ENCODE results near the gene RPS6KA2.
A peak's percentile ranks its signal among the peaks of the same experiment; 100 is the strongest.
"Not testable (repeated sequence)": the region's sequence is repeated elsewhere in the genome, so short reads cannot be mapped to it uniquely, and the experiment has no call there.

The RPS6KA2 gene

DNA sequence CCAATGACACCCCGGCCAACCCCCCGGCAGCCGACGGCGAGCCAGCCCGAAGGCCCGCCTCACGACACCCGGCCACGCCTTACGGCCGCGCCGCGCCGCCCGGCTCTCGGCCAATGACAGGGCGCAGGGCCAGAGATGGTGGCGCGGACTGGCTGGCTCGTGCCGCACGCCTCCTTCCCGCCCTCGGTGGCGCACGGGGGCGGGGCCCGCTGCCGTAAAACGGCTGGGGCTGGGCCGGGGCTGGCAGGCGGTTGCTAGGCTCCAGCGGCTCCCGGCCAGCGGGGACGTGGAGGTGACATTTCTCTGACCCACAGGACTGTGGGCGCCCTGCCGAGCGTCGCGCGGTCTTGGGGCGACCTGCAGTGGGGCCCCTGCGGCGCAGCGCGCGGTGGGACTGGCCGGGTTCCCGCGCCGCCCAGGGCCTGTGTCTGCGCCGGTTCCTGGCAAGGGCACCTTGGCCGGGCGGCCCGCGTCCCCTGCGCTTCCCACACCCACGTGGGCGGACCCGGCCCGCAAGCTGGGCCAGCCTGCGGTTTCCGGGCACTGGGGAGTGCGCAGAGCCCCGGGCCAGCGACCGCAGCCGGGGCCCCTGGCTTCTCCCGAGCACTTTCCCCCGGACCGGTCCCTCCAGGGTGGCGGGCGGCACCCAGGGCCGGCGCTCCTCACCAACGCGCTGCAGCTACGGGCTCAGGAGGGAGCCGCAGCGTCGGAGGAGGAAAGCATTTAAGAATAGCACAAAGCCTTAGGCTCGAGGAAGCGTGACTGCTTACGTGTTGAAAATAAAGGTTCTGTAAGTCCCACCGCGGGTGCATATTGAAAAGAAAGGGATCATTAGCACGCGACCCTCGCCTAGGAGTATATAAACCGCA is 243.9 kb downstream of the RPS6KA2 start, which contains the start of gene MPC1:
TSS of gene MPC1 (minus strand) at position 8 of the 869 bp plus-strand sequence. CDS start 64 bp downstream, outside the sequence.
- DNase-seq: peak; percentile 80

DNA sequence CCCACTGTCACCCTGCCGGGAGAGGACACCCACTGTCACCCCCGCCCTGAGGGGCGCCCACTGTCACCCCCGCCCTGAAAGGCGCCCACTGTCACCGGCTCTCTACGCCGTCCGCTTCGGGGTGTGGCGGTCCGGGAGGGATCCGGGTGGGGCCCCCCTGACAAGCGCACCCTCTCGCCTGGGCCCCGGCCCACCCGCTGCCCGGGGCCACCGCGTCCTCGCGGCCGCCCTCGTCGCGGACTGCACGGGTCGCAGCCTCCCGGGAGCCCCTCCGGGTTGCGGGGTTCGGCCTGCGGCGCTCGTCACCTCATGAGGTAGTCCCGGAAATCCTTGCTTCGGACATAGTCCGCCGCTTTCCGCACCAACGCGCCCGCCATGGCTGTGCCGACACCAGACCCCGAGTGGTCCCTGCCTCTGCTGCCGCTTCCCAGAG is 244.5 kb downstream of the RPS6KA2 start:
- DNase-seq: no peak

DNA sequence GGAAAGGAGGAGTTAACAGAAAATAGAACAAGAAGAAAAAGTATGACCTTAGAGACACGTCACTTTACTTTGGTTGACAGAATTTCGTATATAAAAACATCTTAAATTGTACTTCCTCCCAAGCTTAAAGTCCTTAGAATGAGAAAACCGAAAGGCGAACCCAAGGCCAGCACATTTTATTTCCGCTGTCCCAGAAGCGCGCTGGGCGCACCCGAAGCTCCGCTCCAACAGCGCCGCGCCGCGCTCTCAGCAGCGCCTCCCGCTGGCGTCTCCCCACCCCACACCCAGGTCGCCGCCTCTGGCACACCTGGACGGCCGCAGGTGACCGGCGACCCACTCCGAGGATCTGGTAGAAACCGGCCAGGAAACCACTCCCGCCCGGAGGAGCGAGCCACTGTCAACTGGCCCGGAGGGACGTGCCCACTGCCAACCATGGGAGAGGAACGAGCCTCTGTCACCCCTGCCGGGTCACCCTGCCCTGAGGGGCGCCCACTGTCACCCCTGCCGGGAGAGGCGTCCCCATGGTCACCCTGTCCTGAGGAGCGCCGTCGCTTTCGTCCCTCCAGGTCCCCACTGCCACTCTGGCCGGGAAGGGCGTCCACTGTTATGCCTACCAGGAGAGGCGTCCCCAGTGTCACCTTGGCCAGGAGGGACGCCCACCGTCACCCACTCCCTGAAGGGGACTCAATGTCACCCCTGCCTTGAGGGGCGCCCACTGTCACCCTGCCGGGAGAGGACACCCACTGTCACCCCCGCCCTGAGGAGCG is 245.1 kb downstream of the RPS6KA2 start:
- peak; percentile 29 for DNase-seq

DNA sequence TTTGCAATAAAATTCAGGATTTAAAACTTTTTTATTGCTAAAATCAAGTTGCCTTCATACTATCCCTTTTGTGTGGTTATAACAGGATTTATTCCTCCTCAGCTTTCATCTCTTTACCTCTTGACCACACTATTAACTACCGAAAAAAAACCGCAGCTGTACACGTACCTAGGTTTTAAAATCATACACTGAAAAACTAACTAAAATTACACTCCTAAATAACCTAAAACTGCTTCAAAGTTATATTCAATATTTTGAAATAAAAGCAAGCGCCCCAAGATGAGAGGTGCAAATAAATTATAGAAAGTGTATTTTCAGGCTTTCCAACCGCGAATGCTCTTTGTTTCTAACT is 245.7 kb downstream of the RPS6KA2 start:
- no peak for DNase-seq

DNA sequence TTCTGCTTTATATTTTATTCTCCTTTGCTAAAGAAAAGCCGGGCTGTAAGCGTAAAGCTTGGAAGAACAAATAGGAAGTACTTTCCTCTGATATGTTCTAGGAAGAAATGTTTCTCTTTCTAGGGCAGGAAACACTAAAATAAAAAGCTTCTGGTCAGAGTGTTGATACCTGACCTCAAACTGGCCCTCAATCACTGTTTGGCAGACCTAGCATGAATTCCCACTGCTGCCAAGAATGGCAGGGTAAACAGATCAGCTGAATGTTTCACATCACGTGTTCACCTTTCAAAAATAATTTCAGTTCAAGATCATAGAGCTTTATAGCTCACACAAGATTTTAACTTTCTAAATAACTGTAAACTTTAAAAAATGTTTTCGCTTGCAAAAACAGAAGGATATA is 247.3 kb downstream of the RPS6KA2 start:
- no peak for DNase-seq

DNA sequence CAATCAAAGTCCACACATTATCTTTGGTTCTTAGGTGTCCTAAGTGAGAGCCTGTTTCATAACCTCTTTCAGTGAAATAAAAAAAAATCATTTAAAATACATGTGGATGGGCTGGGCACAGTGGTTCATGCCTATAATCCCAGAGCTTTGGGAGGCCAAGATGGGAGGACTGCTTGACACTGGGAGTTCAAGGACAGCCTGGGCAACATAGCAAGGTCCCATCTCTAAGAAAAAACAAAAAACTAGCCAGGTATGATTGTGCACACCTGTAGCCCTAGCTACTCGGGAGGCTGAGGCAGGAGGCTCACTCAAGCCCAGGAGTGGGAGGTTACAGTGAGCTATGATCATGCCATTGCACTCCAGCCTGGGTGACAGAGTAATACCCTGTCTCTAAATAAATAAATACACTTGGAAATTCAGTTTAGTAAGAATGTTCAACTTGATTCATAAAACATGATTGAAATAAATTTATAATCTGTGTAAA is 247.9 kb downstream of the RPS6KA2 start:
- DNase-seq: no peak

DNA sequence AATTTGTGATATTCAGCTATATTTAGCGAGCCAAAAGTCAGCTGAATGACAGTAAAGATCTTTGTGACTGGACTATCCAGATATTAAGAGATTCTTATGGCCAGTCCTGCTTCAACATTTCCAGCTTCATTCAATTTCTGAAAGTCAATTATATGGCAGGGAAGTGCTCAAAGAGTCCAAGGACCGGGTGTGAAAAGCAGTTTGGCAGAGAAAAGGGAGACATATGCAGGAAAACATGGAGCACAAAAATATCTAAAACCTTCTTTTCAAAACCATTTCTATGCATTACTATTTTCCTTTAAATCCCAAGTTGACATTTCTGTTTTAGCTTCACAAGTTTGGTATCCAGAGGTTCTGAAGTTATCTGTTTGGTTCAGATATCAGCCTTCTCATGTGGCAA is 249.3 kb downstream of the RPS6KA2 start:
- no peak for DNase-seq

DNA sequence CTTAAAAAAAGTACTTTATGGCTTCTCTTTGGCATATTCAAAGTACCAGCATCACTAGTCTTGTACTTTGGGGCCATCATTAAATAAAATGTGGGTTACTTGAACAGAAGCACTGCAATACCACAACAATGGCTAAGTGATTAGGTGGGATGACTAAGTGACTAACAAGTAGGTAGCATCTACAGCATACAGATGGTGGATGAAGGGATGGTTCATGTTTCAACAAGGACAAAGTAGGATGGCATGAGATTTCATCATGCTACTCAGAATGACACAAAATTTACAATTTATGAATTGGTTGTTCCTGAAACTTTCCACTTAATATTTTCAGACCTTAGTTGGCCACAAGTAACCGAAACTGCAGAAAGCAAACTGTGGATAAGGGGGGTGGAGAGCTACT is 252.0 kb downstream of the RPS6KA2 start:
- DNase-seq: no peak

- no peak for DNase-seq
Observed at GRCh38 chr6:166370489-166370888, 256.6 kb downstream of the RPS6KA2 start.

DNA sequence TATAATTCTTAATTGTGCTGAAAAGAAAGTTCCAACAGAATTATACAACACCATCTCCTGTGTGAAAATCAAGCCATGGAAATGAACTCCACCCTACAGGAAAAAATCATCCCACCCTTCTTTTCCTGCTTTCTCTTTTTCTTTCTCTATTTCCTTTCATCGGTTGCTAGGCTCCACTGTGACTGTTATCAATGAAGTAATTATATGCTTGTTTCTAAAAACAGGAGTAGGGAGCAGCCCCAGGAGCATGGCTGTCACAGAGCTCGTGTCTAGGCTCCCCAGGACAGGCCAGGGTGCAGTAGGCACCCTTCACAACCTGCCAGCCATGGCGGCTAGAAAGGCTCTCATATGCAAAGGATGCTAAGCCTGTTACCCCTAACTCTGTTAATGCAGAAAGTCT is 257.3 kb downstream of the RPS6KA2 start:
- no peak for DNase-seq

DNA sequence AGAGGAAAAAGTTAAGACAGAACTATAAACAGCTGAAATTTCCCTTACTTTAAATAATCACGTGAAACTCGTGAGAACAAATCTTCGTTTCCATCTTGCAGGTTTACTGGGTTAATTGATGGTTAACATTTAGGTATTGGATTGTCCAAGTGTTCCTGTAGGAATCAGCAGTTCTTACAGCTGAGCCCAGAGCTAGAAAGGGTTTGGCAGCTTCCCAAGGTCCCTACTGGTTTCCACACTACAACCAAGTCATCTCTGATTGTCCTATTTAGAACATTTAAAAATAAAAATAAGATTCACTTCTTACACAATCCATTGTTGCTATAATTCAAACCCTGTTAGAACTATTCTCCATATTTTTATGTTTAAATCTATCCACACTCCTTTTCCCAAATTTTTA is 260.1 kb downstream of the RPS6KA2 start:
- no peak for DNase-seq

DNA sequence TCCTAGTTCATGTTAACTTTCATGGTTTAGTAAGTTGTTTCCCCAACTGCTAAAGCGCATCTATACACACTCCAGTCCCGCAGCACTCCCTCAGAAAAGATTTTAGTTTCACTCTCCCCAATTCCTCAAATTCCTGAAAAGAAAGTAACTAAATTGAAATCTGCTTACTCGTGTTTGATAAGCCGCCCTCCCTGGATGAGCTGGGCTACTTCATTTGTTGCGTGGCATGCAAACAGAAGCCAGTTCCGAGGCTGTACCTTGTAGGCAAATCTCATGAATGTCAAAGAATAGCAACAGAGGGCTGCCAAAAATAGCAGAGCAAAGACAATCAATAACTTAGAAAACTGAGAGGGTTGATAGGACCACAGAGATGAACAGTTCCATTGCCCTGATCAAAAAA is 261.2 kb downstream of the RPS6KA2 start:
- no peak for DNase-seq

GRCh38 chr6:166365221-166365620 is 261.8 kb downstream of the RPS6KA2 start:
- DNase-seq: no peak

- DNase-seq: no peak
Observed at GRCh38 chr6:166364456-166364855, 262.6 kb downstream of the RPS6KA2 start.

DNA sequence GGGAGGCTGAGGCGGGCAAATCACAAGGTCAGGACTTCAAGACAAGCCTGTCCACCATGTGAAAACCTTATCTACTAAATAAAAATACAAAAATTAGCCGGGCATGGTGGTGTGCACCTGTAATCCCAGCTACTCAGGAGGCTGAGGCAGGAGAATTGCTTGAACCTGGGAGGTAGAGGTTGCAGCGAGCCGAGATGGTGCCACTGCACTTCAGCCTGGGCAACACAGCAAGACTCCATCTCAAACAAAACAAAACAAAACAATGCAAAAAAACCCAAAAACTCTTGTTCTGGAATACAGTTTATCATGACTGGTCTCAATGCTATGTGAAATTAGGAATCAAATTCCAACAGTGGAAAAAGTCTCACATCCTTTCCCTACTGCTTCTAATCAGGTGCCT is 264.6 kb downstream of the RPS6KA2 start:
- DNase-seq: not testable (repeated sequence)

GRCh38 chr6:166361077-166361429 is 266.0 kb downstream of the RPS6KA2 start:
- no peak for DNase-seq

DNA sequence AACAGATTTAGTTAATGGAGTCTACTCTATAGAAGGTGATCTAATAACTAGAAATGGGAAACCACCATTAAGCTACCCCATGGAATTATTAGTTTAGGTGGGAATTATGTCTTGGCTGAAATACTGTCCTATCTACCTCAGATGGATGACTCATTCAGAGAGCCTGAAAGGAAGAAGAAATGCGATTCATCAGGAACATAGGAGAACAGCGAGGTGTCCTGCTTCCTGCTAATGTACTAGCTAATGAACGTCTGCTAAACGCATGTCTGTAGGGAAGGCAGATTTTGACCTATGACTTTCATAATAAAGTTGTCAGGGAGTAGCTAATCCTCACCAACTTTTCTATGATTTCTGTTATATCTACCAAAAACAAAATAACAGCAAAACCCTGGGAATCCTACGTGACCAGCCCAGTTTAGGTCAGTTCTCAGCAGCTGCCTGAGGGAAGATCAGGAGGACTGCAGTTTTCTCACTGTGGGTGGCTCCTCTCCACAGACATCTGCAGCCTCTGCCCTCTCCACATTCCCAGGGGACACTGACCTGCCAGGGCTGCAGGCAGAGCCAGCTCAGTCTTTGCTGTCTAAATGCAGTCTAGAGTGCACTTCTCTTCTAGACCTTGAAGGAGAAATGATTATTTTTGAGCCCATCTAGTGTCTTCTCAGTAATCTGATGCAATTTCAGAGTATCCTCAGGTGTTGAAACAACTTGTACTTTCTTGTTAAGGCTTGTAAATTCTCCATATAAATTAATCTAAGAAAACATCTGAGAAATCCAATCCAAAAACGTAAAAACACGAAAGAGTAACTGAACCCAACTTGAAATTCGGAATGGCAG is 266.6 kb downstream of the RPS6KA2 start:
- no peak for DNase-seq

Measured in NCI-H1694 treated with DMSO at 0.1 percent for 48 hours (cell line).